ENCODE results near the gene GRIP1.

GRIP1 gene

DNA sequence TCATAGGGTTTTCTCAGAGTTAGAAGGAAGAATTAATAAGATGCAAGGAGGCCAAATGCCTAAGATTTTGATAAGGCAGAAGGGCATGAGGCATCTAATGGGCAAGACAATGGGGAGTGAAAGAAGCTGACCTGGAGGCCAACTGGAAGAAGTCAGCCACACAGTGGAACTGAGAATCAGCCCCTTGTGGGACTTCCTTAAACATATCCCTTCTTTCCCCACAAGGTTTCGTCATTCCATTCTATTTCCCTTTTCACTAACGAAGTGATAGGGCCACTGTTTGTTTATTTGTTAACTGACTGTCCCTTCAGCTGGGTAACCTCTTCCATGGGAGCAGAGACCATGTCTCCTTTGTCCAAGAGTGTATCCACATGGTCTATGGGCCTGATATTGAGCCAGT is 290.4 kb downstream of the GRIP1 start:
- no peak for DNase-seq (ENCODE audit: low read depth)
- TF ChIP-seq CTCF (conservative IDR thresholded peaks at IDR 0.05; ENCODE audit: low read depth, low read length): no peak
- no peak overlapping the region for H3K4me3 ChIP-seq (ENCODE audit: low read depth, low read length)

DNA sequence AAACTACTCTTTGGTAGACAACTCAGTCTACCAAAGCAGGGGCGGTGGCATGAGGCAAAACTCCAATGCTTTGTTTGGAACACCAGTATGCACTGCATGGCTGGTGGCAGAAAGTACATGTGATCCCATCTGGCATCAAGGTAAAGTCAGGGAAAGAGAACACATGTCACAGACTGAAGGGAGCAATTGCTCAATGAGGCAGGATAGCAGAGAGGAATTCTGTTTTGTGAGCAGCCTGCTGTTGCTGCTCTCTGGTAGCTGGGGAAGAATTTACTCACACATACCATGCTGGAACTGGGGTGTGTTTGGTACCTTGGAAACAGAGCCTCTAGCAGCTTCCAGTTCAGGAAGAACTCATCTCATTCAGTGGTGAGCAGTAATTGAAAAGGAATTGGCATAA is 291.8 kb downstream of the GRIP1 start:
- DNase-seq (ENCODE audit: low read depth): peak; percentile 12
- TF ChIP-seq CTCF (conservative IDR thresholded peaks at IDR 0.05; ENCODE audit: low read depth, low read length): no peak
- no peak overlapping the region for H3K4me3 ChIP-seq (ENCODE audit: low read depth, low read length)

- no peak for TF ChIP-seq CTCF (conservative IDR thresholded peaks at IDR 0.05; ENCODE audit: low read depth, low read length)
- DNase-seq (ENCODE audit: low read depth): peak; percentile 4
- H3K4me3 ChIP-seq (ENCODE audit: low read depth, low read length): no peak overlapping the region
Observed at GRCh38 chr12:66380769-66381535, 297.9 kb downstream of the GRIP1 start.

DNA sequence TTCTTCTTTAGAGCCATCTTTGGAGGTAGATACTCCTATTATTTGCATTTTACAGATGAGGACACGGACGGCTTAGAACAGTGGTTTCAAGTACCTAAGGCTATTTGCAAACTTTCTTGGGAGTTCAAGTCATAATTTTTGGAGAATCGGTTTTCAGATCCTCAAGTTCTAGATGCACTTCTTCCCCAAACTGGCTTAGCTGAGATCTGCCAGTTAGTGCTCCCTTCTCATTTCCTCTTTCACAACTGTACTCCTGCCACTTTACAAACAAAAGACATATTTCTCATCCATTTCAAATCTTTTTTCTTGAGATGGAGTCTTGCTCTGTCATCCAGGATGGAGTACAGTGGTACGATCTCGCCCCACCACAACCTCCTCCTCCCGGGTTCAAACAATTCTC is 299.3 kb downstream of the GRIP1 start:
- TF ChIP-seq CTCF (conservative IDR thresholded peaks at IDR 0.05; ENCODE audit: low read depth, low read length): no peak
- DNase-seq (ENCODE audit: low read depth): no peak

GRCh38 chr12:66375560-66375959 is 303.3 kb downstream of the GRIP1 start:
- DNase-seq (ENCODE audit: low read depth): no peak
- TF ChIP-seq CTCF (conservative IDR thresholded peaks at IDR 0.05; ENCODE audit: low read depth, low read length): no peak
- no peak overlapping the region for H3K4me3 ChIP-seq (ENCODE audit: low read depth, low read length)

More for the DNA sequence above, 299.3 kb downstream of the GRIP1 start:
- no peak overlapping the region for H3K4me3 ChIP-seq (ENCODE audit: low read depth, low read length)

GRCh38 chr12:66371982-66372381 is 306.9 kb downstream of the GRIP1 start:
- no peak overlapping the region for H3K4me3 ChIP-seq (ENCODE audit: low read depth, low read length)
- no peak for DNase-seq (ENCODE audit: low read depth)
- TF ChIP-seq CTCF (conservative IDR thresholded peaks at IDR 0.05; ENCODE audit: low read depth, low read length): no peak
